GM19099 (cell line): ENCODE measurements around the gene OR10D3.

Source experiments
- POLR2A ChIP-seq: IDR thresholded peaks from 3 replicates; pipeline ENCODE4 v1.6.1; 2011; ENCODE audit warnings: low read depth; ENCODE audit not compliant: insufficient read length; ENCODE audit errors: extremely low read depth

OR10D3 gene

DNA sequence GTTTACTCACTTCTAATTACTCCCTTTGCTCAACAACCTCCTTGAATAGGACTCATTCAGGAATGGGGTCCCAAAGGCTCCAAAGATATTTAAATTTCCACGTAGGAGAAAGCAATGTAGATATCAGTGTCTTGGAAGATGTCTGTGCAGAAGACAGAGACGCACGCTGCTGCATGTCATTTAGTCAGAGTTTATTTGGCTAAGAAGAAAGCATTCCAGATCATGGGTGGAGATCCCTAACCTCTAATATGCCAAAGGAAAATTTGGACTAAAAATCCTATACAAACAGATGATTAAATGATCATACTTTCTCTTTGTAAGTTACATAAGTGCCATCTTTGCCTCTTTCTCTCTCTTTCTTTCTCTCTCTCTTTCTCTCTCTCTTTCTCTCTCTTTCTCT is at the start of gene OR10D3:
Gene OR10D3 (plus strand): TSS at position 278 of the 400 bp plus-strand sequence. CDS start 1,925 bp downstream, outside the sequence.
- no peak for TF ChIP-seq POLR2A

DNA sequence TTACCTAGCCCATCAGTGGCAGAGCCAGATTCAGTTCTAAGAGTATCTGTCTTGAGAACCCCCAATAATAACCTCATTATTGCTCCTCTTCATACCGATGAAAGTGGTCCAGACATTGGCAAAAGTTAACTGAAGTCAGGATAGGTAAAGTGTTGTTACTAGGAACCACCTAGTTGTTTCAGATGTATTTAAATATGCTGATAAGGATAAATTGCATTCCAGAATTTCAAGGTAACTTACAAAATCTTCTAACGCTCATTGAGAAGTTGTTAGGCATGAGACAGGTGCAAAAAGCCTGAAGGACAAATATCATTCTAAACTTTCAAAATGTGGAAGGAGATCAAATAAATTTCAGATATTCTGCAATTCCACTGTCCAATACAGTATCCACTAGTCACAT is 40.1 kb upstream of the OR10D3 start:
- no peak for TF ChIP-seq POLR2A

- no peak for TF ChIP-seq POLR2A
Observed at GRCh38 chr11:124147951-124148350, 35.2 kb upstream of the OR10D3 start.

GRCh38 chr11:124150684-124151083 is 32.5 kb upstream of the OR10D3 start:
- TF ChIP-seq POLR2A, result no peak

DNA sequence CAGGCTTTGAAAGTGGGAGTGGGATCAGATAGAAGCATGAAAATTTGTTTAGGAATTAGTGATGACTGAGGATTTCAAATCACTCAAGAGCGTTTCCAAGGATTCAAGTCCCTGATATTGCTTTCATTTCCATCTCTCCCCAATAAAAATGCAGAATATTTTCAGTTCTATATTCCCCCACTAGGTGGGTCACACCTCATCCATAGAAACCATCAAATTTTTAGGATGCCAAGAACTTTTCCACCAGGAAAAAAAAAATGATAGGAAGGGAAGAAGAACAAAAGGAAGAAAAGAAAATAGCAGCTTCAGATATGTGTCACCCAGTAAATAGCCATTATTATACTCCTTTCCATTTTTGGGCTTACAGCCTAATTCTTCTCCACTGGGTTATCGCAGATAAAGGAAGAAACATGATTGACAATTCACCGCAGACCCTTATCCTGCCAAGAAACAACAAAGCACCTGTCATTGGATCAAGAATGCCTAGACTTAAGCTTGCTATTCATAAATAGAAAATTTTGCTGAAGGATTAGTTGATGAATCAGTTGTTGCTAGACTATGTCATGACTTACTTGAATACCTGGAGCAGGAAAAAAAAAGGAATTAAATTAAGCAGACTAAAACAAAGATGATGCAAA is 30.3 kb upstream of the OR10D3 start:
- TF ChIP-seq POLR2A, result no peak

DNA sequence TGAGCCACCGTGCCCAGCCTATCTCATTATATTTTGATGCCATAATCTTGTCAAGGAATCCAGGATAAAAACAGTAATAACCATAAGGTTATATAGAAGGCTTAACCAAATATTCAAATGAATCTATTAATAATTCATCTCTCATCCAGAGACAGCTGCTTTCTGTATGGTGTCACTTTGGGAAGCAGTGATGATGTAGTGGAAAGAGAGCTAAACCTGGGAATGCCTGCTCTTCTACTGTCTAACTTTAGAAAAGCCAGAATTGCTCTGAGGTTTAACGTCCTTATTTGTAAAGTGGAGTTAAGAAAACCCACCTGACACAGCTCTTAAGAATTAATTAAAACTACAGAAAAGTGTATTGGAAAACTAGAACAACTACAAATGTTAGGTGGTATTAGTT is 29.3 kb upstream of the OR10D3 start:
- no peak for TF ChIP-seq POLR2A

GRCh38 chr11:124159481-124159880 is 23.7 kb upstream of the OR10D3 start:
- no peak for TF ChIP-seq POLR2A

DNA sequence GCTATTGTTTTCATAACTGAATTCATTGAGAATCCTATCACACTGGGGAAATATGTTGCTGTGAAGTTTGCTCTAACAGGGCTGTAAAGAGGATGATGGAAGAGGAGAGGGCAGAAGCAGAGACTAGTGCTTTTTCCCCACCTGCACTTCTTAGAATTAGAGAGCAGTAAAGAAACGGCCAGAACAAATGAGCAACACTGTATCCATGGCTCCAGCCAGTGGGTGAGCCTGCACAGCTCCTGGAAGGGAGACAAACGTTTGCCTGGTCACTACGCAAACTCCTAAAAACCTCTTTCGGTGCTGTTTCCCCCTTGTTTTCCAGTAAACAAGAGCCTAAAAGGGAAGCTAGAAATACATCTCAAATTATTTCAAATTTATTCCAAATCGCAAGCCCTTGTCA is 22.2 kb upstream of the OR10D3 start:
- no peak for TF ChIP-seq POLR2A

DNA sequence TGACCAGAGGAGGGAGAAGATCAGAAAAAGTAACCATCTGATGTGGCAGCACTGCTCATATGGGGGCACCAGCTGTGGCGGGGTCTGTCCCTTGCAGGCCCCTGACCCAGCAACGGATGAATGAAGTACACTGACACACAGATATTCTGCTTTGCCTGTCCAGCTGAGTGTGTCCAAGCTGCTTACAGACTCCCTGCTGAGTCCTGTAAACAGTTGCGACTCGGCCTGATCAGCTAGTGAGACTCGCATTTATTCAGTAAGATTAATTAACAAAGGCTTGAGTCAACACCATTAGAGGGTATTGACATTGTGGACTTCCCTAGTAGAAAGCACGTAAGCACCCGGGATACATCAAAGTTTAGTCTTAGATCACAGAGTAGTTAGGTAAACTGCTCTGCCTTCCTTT is 15.3 kb upstream of the OR10D3 start:
- no peak for TF ChIP-seq POLR2A

DNA sequence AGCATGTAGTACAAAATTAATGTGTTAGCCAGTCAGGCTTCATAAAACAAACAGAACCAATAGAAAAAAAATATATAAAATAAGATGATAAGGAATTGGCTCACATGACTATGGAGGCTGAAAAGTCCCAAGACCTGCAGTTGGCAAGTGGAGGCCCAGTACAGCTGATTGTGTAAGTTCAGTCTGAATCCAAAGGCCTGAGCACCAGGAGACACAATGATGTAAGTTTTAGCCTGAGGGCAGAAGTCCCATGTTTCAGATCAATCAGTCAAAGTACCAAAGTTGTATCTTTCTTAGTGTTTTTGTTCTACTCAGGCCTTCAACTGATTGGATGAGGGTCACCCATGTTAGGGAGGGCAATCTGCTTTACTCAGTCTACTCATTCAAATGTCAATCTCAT is 14.3 kb upstream of the OR10D3 start:
- no peak for TF ChIP-seq POLR2A

DNA sequence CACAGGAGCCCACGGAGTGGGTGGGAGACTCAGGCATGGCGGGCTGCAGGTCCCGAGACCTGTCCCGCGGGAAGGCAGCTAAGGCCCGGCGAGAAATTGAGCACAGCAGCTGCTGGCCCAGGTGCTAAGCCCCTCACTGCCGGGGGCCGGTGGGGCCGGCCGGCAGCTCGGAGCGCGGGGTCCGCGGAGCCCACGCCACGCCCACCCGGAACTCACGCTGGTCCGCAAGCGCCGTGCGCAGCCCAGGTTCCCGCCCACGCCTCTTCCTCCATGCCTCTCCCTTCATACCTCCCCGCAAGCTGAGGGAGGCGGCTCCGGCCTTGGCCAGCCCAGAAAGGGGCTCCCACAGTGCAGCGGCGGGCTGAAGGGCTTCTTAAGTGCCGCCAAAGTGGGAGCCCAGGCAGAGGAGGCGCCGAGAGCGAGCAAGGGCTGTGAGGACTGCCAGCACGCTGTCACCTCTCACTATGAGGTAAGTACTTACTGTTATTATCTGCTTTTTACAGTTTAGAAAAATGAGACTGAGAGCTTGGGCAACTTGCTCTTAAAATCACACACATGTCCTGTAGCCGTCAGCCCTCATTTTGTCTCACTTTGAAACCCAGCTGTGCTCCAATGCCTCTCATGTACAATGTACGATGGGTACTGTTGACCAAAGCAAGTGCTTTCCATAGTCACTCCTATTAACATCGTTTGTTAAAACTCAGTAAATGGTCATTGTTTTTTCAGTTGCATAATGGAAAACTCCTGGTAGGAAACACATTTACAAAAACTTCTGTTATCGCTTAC is 12.2 kb upstream of the OR10D3 start:
- TF ChIP-seq POLR2A, result no peak

DNA sequence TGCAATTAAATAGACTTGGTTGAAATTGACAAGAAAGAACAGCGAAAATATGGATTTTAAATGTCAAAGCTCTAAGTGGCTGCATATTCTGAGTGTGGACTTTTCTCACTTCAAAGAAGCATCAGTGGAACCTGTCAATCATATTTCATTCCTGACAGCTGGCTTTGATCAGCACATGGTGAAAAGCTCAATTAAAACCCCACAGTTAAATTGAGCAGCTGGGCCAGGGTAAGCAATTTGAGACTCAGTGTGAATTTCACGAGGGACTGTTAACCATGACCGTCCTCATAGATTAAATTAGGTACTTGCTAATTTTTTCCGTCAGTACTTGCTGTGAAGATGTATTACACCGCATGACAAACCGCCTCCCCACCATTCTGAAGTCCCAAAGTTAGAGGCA is 11.0 kb upstream of the OR10D3 start:
- no peak for TF ChIP-seq POLR2A

GRCh38 chr11:124172599-124172998 is 10.5 kb upstream of the OR10D3 start:
- TF ChIP-seq POLR2A, result no peak

DNA sequence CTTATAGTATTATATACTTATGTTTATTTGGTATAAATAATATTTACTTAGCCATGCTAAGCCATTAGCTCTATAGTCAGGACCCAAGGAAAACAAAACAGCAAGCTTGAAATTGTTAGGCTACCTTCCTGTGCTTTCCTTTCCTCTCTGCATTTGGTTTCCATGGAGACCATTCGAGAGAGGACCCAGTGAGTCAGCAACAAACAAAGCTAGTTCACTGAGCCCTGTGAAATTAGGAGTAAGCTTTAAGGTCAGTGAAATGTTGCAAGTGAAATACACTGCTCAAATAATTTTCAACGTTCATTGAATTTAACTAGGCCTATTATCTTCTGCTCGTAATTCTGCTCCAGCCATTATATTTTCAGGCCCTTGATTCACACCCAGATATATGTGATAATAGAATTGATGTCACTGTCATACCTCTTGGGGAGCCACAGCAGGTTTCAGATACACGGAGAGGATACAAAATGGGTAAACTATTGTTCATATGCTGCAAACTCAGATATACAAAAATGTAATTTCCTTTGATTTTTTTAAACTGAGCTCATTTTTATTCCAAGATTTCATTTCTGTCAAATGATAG is 9.1 kb upstream of the OR10D3 start:
- TF ChIP-seq POLR2A, result no peak

DNA sequence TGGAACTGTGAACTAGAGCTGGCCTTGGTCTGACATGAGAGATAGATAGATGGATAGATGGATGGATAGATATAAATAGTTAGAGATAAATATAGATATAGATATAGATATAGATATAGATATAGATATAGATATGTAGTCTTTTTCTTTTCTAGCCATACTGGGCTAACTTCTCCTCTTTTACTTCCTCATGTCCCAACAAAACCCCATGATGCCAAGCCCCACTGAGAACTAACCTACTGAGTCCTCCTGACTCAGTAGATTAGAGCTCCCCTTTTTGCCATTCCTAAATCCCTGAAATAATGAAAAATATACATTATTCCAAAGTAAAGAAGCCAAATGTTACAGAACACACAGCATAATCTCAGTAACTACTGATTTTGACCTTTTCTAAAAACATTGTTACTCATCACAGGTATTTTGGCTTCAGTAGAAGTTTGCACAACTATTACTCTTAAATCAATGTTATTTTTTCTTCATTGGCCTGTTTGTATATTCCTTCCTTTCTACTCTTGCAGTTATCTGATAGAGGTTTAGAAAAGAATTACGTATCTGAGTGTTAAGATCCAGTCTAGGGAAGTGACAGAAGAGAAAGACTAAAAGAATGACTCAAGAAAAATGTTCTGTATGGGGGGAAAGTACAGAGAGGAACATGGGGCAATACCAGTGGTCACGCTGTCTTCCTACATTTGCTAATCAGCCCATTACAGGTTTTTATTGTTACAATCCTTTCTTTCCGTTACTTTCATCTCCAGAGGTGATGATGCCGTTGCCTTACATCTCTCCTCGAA is 6.0 kb upstream of the OR10D3 start:
- no peak for TF ChIP-seq POLR2A
